Measurements from ENCODE around the gene FAM168A.

Gene FAM168A

GRCh38 chr11:73556966-73557365 lies 40.9 kb downstream of the FAM168A start:
- no peak for DNase-seq

GRCh38 chr11:73555615-73556014 lies 42.3 kb downstream of the FAM168A start:
- no peak for DNase-seq

GRCh38 chr11:73554671-73555320 lies 43.1 kb downstream of the FAM168A start:
- no peak for DNase-seq

GRCh38 chr11:73553266-73553665 lies 44.6 kb downstream of the FAM168A start:
- DNase-seq = no peak

GRCh38 chr11:73551677-73552076 lies 46.2 kb downstream of the FAM168A start:
- DNase-seq = no peak

GRCh38 chr11:73549376-73549775 lies 48.5 kb downstream of the FAM168A start:
- DNase-seq = no peak

GRCh38 chr11:73547706-73548595 lies 50.0 kb downstream of the FAM168A start:
- no peak for DNase-seq

- DNase-seq = no peak
Measured at GRCh38 chr11:73542175-73542574, 55.7 kb downstream of the FAM168A start.

- DNase-seq = no peak
Measured at GRCh38 chr11:73539506-73540084, 58.3 kb downstream of the FAM168A start.

GRCh38 chr11:73538381-73538872 lies 59.5 kb downstream of the FAM168A start:
- no peak for DNase-seq

- DNase-seq = no peak
Measured at GRCh38 chr11:73537969-73538368, 59.9 kb downstream of the FAM168A start.

GRCh38 chr11:73536961-73537360 lies 61.0 kb downstream of the FAM168A start:
- DNase-seq = no peak

GRCh38 chr11:73532310-73532709 lies 65.6 kb downstream of the FAM168A start:
- DNase-seq = no peak

- DNase-seq = no peak
Measured at GRCh38 chr11:73531386-73531785, 66.5 kb downstream of the FAM168A start.

- DNase-seq = no peak
Measured at GRCh38 chr11:73530109-73530508, 67.8 kb downstream of the FAM168A start.

- no peak for DNase-seq
Measured at GRCh38 chr11:73529204-73529530, 68.7 kb downstream of the FAM168A start.

- DNase-seq = peak in 4 of 51 donors; percentile 13 to 21 (median 16)
Measured at GRCh38 chr11:73528483-73529203, 69.3 kb downstream of the FAM168A start.

- DNase-seq = no peak
Measured at GRCh38 chr11:73528013-73528412, 69.9 kb downstream of the FAM168A start.

- DNase-seq = no peak
Measured at GRCh38 chr11:73525611-73526010, 72.3 kb downstream of the FAM168A start.

- no peak for DNase-seq
Measured at GRCh38 chr11:73524774-73525173, 73.1 kb downstream of the FAM168A start.

GRCh38 chr11:73521621-73522020 lies 76.3 kb downstream of the FAM168A start:
- no peak for DNase-seq

Data from hypothalamus (tissue), 51 donors.